Activated T-cell treated with anti-CD3 and anti-CD28 coated beads for 4 hours (primary cell): ENCODE results near the gene AOAH.
"Not testable (repeated sequence)": the region's sequence is repeated elsewhere in the genome, so short reads cannot be mapped to it uniquely, and the experiment has no call there.

Experiments
- DNase-seq: peaks from one replicate; pipeline ENCODE4 v3.0.0-alpha.2; 2020

AOAH gene

GRCh38 chr7:36504216-36504615 lies 220.1 kb downstream of the AOAH start:
- not testable (repeated sequence) for DNase-seq

- no peak for DNase-seq
These were observed 226.5 kb downstream of the AOAH start for GRCh38 chr7:36497775-36498174.

- not testable (repeated sequence) for DNase-seq
These were observed 227.1 kb downstream of the AOAH start for GRCh38 chr7:36497176-36497575.

- DNase-seq, result no peak
These were observed 227.7 kb downstream of the AOAH start for GRCh38 chr7:36496576-36496975.

- DNase-seq, result no peak
These were observed 233.0 kb downstream of the AOAH start for GRCh38 chr7:36491317-36491716.

GRCh38 chr7:36490419-36490830 lies 233.9 kb downstream of the AOAH start:
- DNase-seq, result no peak

GRCh38 chr7:36488672-36489071 lies 235.6 kb downstream of the AOAH start:
- DNase-seq, result not testable (repeated sequence)

GRCh38 chr7:36487756-36488336 lies 236.4 kb downstream of the AOAH start:
- peak; percentile 21 for DNase-seq

GRCh38 chr7:36486336-36486735 lies 238.0 kb downstream of the AOAH start:
- DNase-seq, result no peak

GRCh38 chr7:36484265-36484664 lies 240.0 kb downstream of the AOAH start:
- DNase-seq, result no peak

- not testable (repeated sequence) for DNase-seq
These were observed 240.4 kb downstream of the AOAH start for GRCh38 chr7:36483853-36484252.

- no peak for DNase-seq
These were observed 245.5 kb downstream of the AOAH start for GRCh38 chr7:36478745-36479144.

- DNase-seq, result no peak
These were observed 248.9 kb downstream of the AOAH start for GRCh38 chr7:36475381-36475780.

GRCh38 chr7:36475011-36475342 lies 249.3 kb downstream of the AOAH start:
- no peak for DNase-seq

- no peak for DNase-seq
These were observed 249.8 kb downstream of the AOAH start for GRCh38 chr7:36474283-36475010.

GRCh38 chr7:36473454-36474282 lies 250.6 kb downstream of the AOAH start:
- no peak for DNase-seq

GRCh38 chr7:36472141-36472729 lies 252.1 kb downstream of the AOAH start:
- DNase-seq, result no peak

GRCh38 chr7:36469236-36469635 lies 255.1 kb downstream of the AOAH start:
- no peak for DNase-seq

- no peak for DNase-seq
These were observed 255.8 kb downstream of the AOAH start for GRCh38 chr7:36468370-36469101.

- DNase-seq, result not testable (repeated sequence)
These were observed 258.3 kb downstream of the AOAH start for GRCh38 chr7:36466001-36466400.

- no peak for DNase-seq
These were observed 260.0 kb downstream of the AOAH start for GRCh38 chr7:36464271-36464670.
